ENCODE results near the gene TMED1. TPM values are rescaled to one million over a fixed set of nuclear protein-coding genes. Genes with fewer than 3 reads are reported as not detected.
"Not testable (repeated sequence)": the region's sequence is repeated elsewhere in the genome, so short reads cannot be mapped to it uniquely, and the experiment has no call there.

Gene TMED1
- total and polyA plus RNA-seq, 2 donors (not counting 1 experiment from before 2014, with no cell fraction given) = 40.1 to 42.3 TPM

DNA sequence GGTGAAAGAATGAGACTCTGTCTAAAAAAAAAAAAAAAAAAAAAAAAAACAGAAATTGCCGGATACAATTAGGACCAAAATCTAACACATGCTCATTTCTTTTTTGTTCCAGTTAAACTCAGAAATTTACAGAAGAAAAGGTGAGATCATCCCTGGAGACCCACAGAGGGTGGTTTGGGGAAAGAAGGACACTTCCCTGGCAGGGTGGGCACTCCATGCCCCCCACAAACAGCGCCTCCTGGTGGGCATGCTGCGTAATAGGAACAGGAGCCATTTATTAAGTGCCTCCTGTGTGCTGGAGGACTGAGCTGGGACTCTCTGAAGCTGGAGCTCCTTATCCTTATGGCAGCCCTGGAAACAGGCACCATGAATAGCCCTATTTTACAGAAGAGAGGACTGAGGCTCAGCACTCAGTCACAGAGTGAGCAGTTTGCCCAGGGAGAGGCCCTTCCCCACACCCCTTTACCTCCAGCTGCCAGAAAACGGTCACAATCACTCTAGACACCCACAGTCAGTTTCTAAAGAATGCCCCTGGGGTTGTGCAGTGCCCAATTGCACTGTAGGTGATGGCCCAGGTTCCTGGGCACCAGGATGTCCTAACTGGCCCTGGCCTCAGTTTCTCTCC, 22.3 kb upstream of the TMED1 start:
- H3K27me3 ChIP-seq (ENCODE audit: control insufficient read depth, insufficient read depth, low read length) = no peaks in the 10 kb centered on the region
- TF ChIP-seq, protein P1, sequence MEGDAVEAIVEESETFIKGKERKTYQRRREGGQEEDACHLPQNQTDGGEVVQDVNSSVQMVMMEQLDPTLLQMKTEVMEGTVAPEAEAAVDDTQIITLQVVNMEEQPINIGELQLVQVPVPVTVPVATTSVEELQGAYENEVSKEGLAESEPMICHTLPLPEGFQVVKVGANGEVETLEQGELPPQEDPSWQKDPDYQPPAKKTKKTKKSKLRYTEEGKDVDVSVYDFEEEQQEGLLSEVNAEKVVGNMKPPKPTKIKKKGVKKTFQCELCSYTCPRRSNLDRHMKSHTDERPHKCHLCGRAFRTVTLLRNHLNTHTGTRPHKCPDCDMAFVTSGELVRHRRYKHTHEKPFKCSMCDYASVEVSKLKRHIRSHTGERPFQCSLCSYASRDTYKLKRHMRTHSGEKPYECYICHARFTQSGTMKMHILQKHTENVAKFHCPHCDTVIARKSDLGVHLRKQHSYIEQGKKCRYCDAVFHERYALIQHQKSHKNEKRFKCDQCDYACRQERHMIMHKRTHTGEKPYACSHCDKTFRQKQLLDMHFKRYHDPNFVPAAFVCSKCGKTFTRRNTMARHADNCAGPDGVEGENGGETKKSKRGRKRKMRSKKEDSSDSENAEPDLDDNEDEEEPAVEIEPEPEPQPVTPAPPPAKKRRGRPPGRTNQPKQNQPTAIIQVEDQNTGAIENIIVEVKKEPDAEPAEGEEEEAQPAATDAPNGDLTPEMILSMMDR (conservative IDR thresholded peaks at IDR 0.05 in 1 of 2, IDR thresholded peaks at IDR 0.05 in 1 of 2; ENCODE audit: low read depth in 1 of 2, low read length in 2 of 2) = peak; percentile 86 to 88
- no peak for TF ChIP-seq EZH2 (IDR thresholded peaks at IDR 0.05; ENCODE audit: low read length, missing control alignments)
- no peak overlapping the region for H3K4me2 ChIP-seq (ENCODE audit: extremely low read depth, insufficient read depth, low read length)
- no peaks in the 10 kb centered on the region for H4K20me1 ChIP-seq (ENCODE audit: control insufficient read depth, extremely low read depth, insufficient read depth, low read length)
- no peaks in the 10 kb centered on the region for H3K79me2 ChIP-seq (ENCODE audit: control insufficient read depth, insufficient read depth, low read length)
- H3K27ac ChIP-seq (ENCODE audit: insufficient read depth, low read length) = no peak overlapping the region
- no peaks in the 10 kb centered on the region for H3K9me3 ChIP-seq (ENCODE audit: control insufficient read depth, insufficient read depth, low read depth, low read length)
- H3K36me3 ChIP-seq (ENCODE audit: control insufficient read depth, insufficient read depth, low read length) = no peaks in the 10 kb centered on the region
- no peak overlapping the region for H2AFZ ChIP-seq (ENCODE audit: low read length)
- peak in 1 of 2 donors; percentile 33 for DNase-seq (ENCODE audit: low read depth in 2 of 2)
- H3K4me1 ChIP-seq (ENCODE audit: control insufficient read depth, extremely low read depth, insufficient read depth, low read length) = no peaks in the 10 kb centered on the region
- H3K9ac ChIP-seq (ENCODE audit: insufficient read depth, low read length) = no peak overlapping the region
- no peak overlapping the region for H3K4me3 ChIP-seq (replicated peaks in 1 of 4; ENCODE audit: control extremely low read depth in 1 of 4, insufficient read depth in 1 of 4, low read depth in 3 of 4, low read length in 4 of 4)

DNA sequence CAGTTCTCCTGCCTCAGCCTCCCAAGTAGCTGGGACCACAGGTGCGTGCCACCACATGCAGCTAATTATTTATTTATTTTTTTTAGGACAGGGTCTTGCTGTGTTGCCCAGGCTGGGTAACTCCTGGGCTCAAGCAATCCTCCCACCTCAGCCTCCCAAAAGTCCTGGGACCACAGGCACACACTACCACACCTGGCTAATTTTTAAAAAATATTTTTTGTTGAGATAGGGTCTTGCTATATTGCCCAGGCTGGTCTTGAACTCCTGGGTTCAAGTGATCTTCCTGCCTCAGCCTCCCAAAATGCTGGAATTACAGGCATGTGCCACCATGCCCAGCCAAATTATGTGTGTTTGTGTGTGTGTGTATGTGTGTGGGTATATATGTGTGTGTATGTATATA, 20.9 kb upstream of the TMED1 start:
- H3K9me3 ChIP-seq (ENCODE audit: control insufficient read depth, insufficient read depth, low read depth, low read length); H2AFZ ChIP-seq (ENCODE audit: low read length); DNase-seq (ENCODE audit: low read depth in 2 of 2); H3K27ac ChIP-seq (ENCODE audit: insufficient read depth, low read length); H3K9ac ChIP-seq (ENCODE audit: insufficient read depth, low read length); H4K20me1 ChIP-seq (ENCODE audit: control insufficient read depth, extremely low read depth, insufficient read depth, low read length); H3K27me3 ChIP-seq (ENCODE audit: control insufficient read depth, insufficient read depth, low read length); H3K4me2 ChIP-seq (ENCODE audit: extremely low read depth, insufficient read depth, low read length); H3K36me3 ChIP-seq (ENCODE audit: control insufficient read depth, insufficient read depth, low read length); H3K4me3 ChIP-seq (replicated peaks in 1 of 4; ENCODE audit: control extremely low read depth in 1 of 4, insufficient read depth in 1 of 4, low read depth in 3 of 4, low read length in 4 of 4); H3K79me2 ChIP-seq (ENCODE audit: control insufficient read depth, insufficient read depth, low read length); H3K4me1 ChIP-seq (ENCODE audit: control insufficient read depth, extremely low read depth, insufficient read depth, low read length): not testable (repeated sequence)

DNA sequence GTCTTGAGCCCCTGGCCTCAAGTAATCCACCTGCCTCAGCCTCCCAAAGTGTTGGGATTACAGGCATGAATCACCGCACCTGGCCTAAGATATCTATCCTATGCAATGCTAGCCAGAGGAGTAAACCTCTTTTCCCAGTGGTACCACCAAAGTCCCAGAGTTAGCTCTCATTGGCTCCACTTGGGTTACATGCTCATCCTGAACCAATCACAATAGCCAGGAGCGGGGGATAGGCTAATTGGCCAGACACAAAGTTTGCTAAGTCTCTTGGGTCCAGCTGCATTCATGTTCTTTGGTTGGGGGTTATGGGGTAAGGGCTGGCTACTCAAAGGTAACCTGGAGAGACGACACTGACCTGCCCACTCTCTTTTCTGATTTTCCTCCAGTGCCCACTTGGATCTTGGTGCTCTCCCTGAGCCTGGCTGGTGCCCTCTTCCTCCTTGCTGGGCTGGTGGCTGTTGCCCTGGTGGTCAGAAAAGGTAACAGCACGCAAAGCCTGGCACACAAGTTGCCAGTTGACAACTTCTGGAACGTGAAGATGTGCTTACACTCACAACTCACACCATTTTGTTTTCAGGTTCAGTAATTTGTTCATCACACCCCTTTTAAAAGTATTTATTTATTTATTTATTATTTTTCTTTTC, 20.0 kb upstream of the TMED1 start:
- Histone ChIP-seq H3K36me3 (ENCODE audit: control insufficient read depth, insufficient read depth, low read length) (no peaks in the 10 kb centered on the region), H3K27me3 (ENCODE audit: control insufficient read depth, insufficient read depth, low read length) (no peaks in the 10 kb centered on the region), H2AFZ (ENCODE audit: low read length) (no peak overlapping the region), H3K4me2 (ENCODE audit: extremely low read depth, insufficient read depth, low read length) (no peak overlapping the region), H3K4me1 (ENCODE audit: control insufficient read depth, extremely low read depth, insufficient read depth, low read length) (no peaks in the 10 kb centered on the region), H3K79me2 (ENCODE audit: control insufficient read depth, insufficient read depth, low read length) (no peaks in the 10 kb centered on the region), H3K9ac (ENCODE audit: insufficient read depth, low read length) (no peak overlapping the region), H3K9me3 (ENCODE audit: control insufficient read depth, insufficient read depth, low read depth, low read length) (no peaks in the 10 kb centered on the region), H3K27ac (ENCODE audit: insufficient read depth, low read length) (no peak overlapping the region), H4K20me1 (ENCODE audit: control insufficient read depth, extremely low read depth, insufficient read depth, low read length) (no peaks in the 10 kb centered on the region), H3K4me3 (replicated peaks in 1 of 4; ENCODE audit: control extremely low read depth in 1 of 4, insufficient read depth in 1 of 4, low read depth in 3 of 4, low read length in 4 of 4) (no peak overlapping the region)
- TF ChIP-seq, protein P1 (conservative IDR thresholded peaks at IDR 0.05 in 1 of 2, IDR thresholded peaks at IDR 0.05 in 1 of 2; ENCODE audit: low read depth in 1 of 2, low read length in 2 of 2) = peak; percentile 32 to 52
- no peak for TF ChIP-seq EZH2 (IDR thresholded peaks at IDR 0.05; ENCODE audit: low read length, missing control alignments)
- DNase-seq (ENCODE audit: low read depth in 2 of 2) = no peak
